PC-9 (cell line): ENCODE measurements around the gene LRMDA. TPM values are rescaled to one million over a fixed set of nuclear protein-coding genes. Genes with fewer than 3 reads are reported as not detected.

ENCODE experiments used
- BruUV-seq: library from RNA; stranded (reverse); fragments of 400-500 nt; replicated peaks from 2 replicates; lab custom pipeline; 2021; lab: Mats Ljungman, UMichigan
- CTCF ChIA-PET: fragments of 300-600 bp; sonication (Branson Sonifier 250); formaldehyde crosslinking; loops from one replicate; lab custom pipeline; 2022; ENCODE audit warnings: antibody characterized with exemption; lab: Charles Lee
- POLR2A ChIA-PET: fragments of 300-600 bp; sonication (Branson Sonifier 250); formaldehyde crosslinking; loops from one replicate; lab custom pipeline; 2022; ENCODE audit warnings: antibody characterized with exemption; ENCODE audit not compliant: unreplicated experiment; lab: Charles Lee
- DNase-seq, 2 experiments: peaks; one replicate each; pipeline versions ENCODE4 v3.0.0 to v3.0.0-alpha.2; 2015 to 2022; ENCODE audit warnings: mixed read lengths in 1 of 2
- H2AFZ ChIP-seq: fragments of 200-600 bp; sonication (generic); 2 replicates; pipeline ENCODE4 v1.8.1; 2017; ENCODE audit warnings: antibody characterized with exemption
- H3F3A ChIP-seq: fragments of 200-600 bp; sonication (generic); 2 replicates; pipeline ENCODE4 v1.8.1; 2017; ENCODE audit warnings: antibody characterized with exemption, mild to moderate bottlenecking, low read depth; ENCODE audit not compliant: insufficient read depth
- H3K27ac ChIP-seq: fragments of 200-600 bp; sonication (generic); 2 replicates; pipeline ENCODE4 v1.6.1; 2016; ENCODE audit warnings: mixed run types
- H3K27me3 ChIP-seq: fragments of 200-600 bp; sonication (generic); 2 replicates; pipeline ENCODE4 v1.6.1; 2016; ENCODE audit warnings: low read depth, mixed run types; ENCODE audit not compliant: insufficient read depth
- H3K36me3 ChIP-seq: fragments of 200-600 bp; sonication (generic); 2 replicates; pipeline ENCODE4 v1.6.1; 2016; ENCODE audit warnings: low read depth, mixed run types
- H3K4me1 ChIP-seq: fragments of 200-600 bp; sonication (generic); replicated peaks from 2 replicates; pipeline ENCODE4 v1.6.1; 2016; ENCODE audit warnings: mixed run types; ENCODE audit not compliant: insufficient read depth
- H3K4me2 ChIP-seq: fragments of 200-600 bp; sonication (generic); 2 replicates; pipeline ENCODE4 v1.6.1; 2017; ENCODE audit warnings: mixed run types
- H3K4me3 ChIP-seq: fragments of 200-600 bp; sonication (generic); 2 replicates; pipeline ENCODE4 v1.6.1; 2016; ENCODE audit warnings: mixed run types
- H3K79me2 ChIP-seq: fragments of 200-600 bp; sonication (generic); 2 replicates; pipeline ENCODE4 v1.6.1; 2017; ENCODE audit warnings: low read depth, mixed run types
- H3K9me2 ChIP-seq: fragments of 200-600 bp; sonication (generic); 2 replicates; pipeline ENCODE4 v1.8.1; 2017; ENCODE audit warnings: mild to moderate bottlenecking; ENCODE audit not compliant: insufficient read depth
- H3K9me3 ChIP-seq: fragments of 200-600 bp; sonication (generic); 2 replicates; pipeline ENCODE4 v1.8.1; 2016; ENCODE audit warnings: low read depth; ENCODE audit not compliant: insufficient read depth
- H4K20me1 ChIP-seq: fragments of 200-600 bp; sonication (generic); 2 replicates; pipeline ENCODE4 v1.8.1; 2017; ENCODE audit not compliant: insufficient read depth
- CTCF ChIP-seq: fragments of 200-600 bp; sonication (generic); conservative IDR thresholded peaks from 2 replicates; pipeline ENCODE4 v1.6.1; 2017; ENCODE audit warnings: mixed run types, antibody characterized with exemption, mild to moderate bottlenecking, moderate library complexity
- EZH2 ChIP-seq: fragments of 200-600 bp; sonication (generic); IDR thresholded peaks from 2 replicates; pipeline ENCODE4 v1.8.0; 2017; ENCODE audit warnings: antibody characterized with exemption, low read depth
- intact Hi-C: fragments of 100-400 bp; cut with micrococcal nuclease; formaldehyde crosslinking; loops from one replicate; pipeline ENCODE4 v1.10.0; 2022; ENCODE audit not compliant: unreplicated experiment
- total RNA-seq: library from RNA; stranded (reverse); gene quantifications from 2 replicates; pipeline ENCODE4 v1.2.3, GENCODE V29; 2021

The LRMDA gene
- total RNA-seq, 1 experiment from 2014 or later = not detected

GRCh38 chr10:76469675-76470074 is 1038.3 kb downstream of the LRMDA start:
- CTCF ChIA-PET = no interaction called here
- POLR2A ChIA-PET = no interaction called here
- no peak for DNase-seq

GRCh38 chr10:76479103-76479790 is 1047.8 kb downstream of the LRMDA start:
- no peaks in the 10 kb centered on the region for H3K79me2 ChIP-seq
- no peaks in the 10 kb centered on the region for H4K20me1 ChIP-seq
- H2AFZ ChIP-seq = no peak overlapping the region
- H3K9me2 ChIP-seq = no peaks in the 10 kb centered on the region; the same call in 1 of the 2 replicates
- intact Hi-C loops = no loop called here
- H3K36me3 ChIP-seq = no peaks in the 10 kb centered on the region
- no peak overlapping the region for H3K27ac ChIP-seq
- no peak overlapping the region for H3K4me3 ChIP-seq
- H3K4me1 ChIP-seq = no peaks in the 10 kb centered on the region
- ChIA-PET CTCF (interaction anchor here (0.5 kb wide), 1 partner anchor 50 kb away, joined by 3 read pairs; no protein-coding TSS in a partner anchor), POLR2A (no interaction called here)
- TF ChIP-seq EZH2 (no peak), CTCF (no peak)
- H3F3A ChIP-seq = no peaks in the 10 kb centered on the region
- BruUV-seq = no TSS peak
- H3K9me3 ChIP-seq = no peaks in the 10 kb centered on the region; the same call in 1 of the 2 replicates
- H3K27me3 ChIP-seq = no peaks in the 10 kb centered on the region
- H3K4me2 ChIP-seq = no peak overlapping the region
- no peak for DNase-seq

More at GRCh38 chr10:76469675-76470074, 1038.3 kb downstream of the LRMDA start:
- Histone ChIP-seq H3K79me2 (no peaks in the 10 kb centered on the region), H2AFZ (no peak overlapping the region), H4K20me1 (no peaks in the 10 kb centered on the region), H3K9me2 (no peaks in the 10 kb centered on the region), H3F3A (no peaks in the 10 kb centered on the region), H3K4me2 (no peak overlapping the region), H3K27ac (no peak overlapping the region), H3K9me3 (no peaks in the 10 kb centered on the region), H3K4me1 (no peaks in the 10 kb centered on the region), H3K27me3 (no peaks in the 10 kb centered on the region), H3K36me3 (no peaks in the 10 kb centered on the region), H3K4me3 (no peak overlapping the region)
- intact Hi-C loops = no loop called here
- BruUV-seq = no TSS peak
- TF ChIP-seq CTCF (no peak), EZH2 (no peak)

- CTCF ChIA-PET = no interaction called here
- H3K79me2 ChIP-seq = no peaks in the 10 kb centered on the region
- H3K27ac ChIP-seq = no peak overlapping the region
- TF ChIP-seq CTCF (no peak), EZH2 (no peak)
- intact Hi-C loops = no loop called here
- no peaks in the 10 kb centered on the region for H3K4me1 ChIP-seq
- H3F3A ChIP-seq = no peaks in the 10 kb centered on the region
- no peaks in the 10 kb centered on the region for H4K20me1 ChIP-seq
- H3K36me3 ChIP-seq = no peaks in the 10 kb centered on the region
- H3K9me2 ChIP-seq = no peaks in the 10 kb centered on the region; the same call in 1 of the 2 replicates
- DNase-seq = no peak
- POLR2A ChIA-PET = no interaction called here
- no peak overlapping the region for H3K4me2 ChIP-seq
- H3K27me3 ChIP-seq = no peaks in the 10 kb centered on the region
- no TSS peak for BruUV-seq
- no peaks in the 10 kb centered on the region; the same call in 1 of the 2 replicates for H3K9me3 ChIP-seq
- H3K4me3 ChIP-seq = no peak overlapping the region
- no peak overlapping the region for H2AFZ ChIP-seq
These were observed 1049.8 kb downstream of the LRMDA start for GRCh38 chr10:76481178-76481577.
